ENCODE results near the gene NCK1. TPM values are rescaled to one million over a fixed set of nuclear protein-coding genes. Genes with fewer than 3 reads are reported as not detected.

Gene NCK1
- total RNA-seq, 1 donor from 2014 or later, result 43.7 TPM

DNA sequence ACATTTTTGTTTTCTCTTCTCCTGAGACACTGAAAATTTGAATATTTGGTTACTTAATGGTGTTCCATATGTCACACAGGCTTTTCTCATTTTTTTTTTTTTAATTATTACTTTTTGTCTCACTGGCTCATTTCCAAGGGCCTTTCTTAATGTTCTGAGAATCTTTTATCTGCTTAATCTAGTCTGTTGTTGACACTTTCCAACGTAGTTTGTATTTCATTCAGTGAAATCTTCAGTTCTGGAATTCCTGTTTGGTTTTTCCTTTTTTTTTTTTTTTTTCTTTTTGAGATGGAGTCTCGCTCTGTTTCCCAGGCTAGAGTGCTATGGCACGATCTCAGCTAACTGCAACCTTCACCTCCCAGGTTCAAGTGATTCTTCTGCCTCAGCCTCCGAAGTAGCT is 42.7 kb downstream of the NCK1 start:
- no peaks in the 10 kb centered on the region for H3K27me3 ChIP-seq (ENCODE audit: insufficient read depth, low read length)
- no peak overlapping the region for H3K4me2 ChIP-seq (ENCODE audit: low read length)
- Mint-ChIP-seq H3K4me1 (ENCODE audit: low read depth, unreplicated experiment) (peaks cover 20% of the 10 kb centered on the region), H3K4me3 (ENCODE audit: unreplicated experiment) (no peak overlapping the region), H3K36me3 (ENCODE audit: low read depth, unreplicated experiment) (peaks cover 21% of the 10 kb centered on the region), H3K27ac (ENCODE audit: unreplicated experiment) (no peak overlapping the region), H3K27me3 (ENCODE audit: low read depth, unreplicated experiment) (no peaks in the 10 kb centered on the region), H3K9me3 (ENCODE audit: unreplicated experiment) (peaks cover 17% of the 10 kb centered on the region)
- no peaks in the 10 kb centered on the region for H3K36me3 ChIP-seq (ENCODE audit: insufficient read depth, low read length)
- H3K27ac ChIP-seq (ENCODE audit: low read depth, low read length), result no peak overlapping the region
- H3K9ac ChIP-seq (ENCODE audit: low read length), result no peak overlapping the region
- H3K79me2 ChIP-seq (ENCODE audit: insufficient read depth, low read length), result peaks cover 99% of the 10 kb centered on the region
- DNase-seq (ENCODE audit: low read depth) (no peak), FAIRE-seq (no peak)
- no peaks in the 10 kb centered on the region for H3K9me3 ChIP-seq (ENCODE audit: insufficient read depth, low read depth, low read length)
- no peak overlapping the region for H2AFZ ChIP-seq (ENCODE audit: low read depth, low read length)
- peaks cover 80% of the 10 kb centered on the region for H4K20me1 ChIP-seq (ENCODE audit: insufficient read depth, low read length)
- TF ChIP-seq, protein P1, sequence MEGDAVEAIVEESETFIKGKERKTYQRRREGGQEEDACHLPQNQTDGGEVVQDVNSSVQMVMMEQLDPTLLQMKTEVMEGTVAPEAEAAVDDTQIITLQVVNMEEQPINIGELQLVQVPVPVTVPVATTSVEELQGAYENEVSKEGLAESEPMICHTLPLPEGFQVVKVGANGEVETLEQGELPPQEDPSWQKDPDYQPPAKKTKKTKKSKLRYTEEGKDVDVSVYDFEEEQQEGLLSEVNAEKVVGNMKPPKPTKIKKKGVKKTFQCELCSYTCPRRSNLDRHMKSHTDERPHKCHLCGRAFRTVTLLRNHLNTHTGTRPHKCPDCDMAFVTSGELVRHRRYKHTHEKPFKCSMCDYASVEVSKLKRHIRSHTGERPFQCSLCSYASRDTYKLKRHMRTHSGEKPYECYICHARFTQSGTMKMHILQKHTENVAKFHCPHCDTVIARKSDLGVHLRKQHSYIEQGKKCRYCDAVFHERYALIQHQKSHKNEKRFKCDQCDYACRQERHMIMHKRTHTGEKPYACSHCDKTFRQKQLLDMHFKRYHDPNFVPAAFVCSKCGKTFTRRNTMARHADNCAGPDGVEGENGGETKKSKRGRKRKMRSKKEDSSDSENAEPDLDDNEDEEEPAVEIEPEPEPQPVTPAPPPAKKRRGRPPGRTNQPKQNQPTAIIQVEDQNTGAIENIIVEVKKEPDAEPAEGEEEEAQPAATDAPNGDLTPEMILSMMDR (IDR thresholded peaks at IDR 0.05; ENCODE audit: insufficient read depth, low read depth, low read length), result no peak
- TF ChIP-seq EZH2 (IDR thresholded peaks at IDR 0.05; ENCODE audit: insufficient read depth, low read length), result no peak
- no peaks in the 10 kb centered on the region for H3K4me1 ChIP-seq (ENCODE audit: insufficient read depth, low read length)
- H3K4me3 ChIP-seq (ENCODE audit: insufficient read depth, low read depth, low read length), result no peak overlapping the region

DNA sequence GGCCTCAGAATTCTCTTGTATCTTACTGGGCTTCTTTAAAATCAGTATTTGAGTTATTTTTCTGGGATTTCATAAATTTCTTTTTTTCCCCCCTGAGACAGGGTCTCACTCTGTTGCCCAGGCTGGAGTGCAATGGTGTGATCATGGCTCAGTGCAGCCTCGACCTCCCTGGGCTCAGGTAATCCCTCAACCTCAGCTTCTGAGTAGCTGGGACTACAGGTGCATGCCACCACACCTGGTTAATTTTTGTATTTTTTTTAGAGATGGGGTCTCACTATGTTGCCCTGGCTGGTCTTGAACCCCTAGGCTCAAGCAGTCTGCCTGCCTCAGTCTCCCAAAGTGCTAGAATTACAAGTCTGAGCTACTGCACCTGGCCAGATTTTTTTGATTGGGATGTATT is 43.5 kb downstream of the NCK1 start:
- H3K27me3 Mint-ChIP-seq (ENCODE audit: low read depth, unreplicated experiment), result no peaks in the 10 kb centered on the region
- DNase-seq (ENCODE audit: low read depth) (no peak), FAIRE-seq (no peak)
- H3K27ac Mint-ChIP-seq (ENCODE audit: unreplicated experiment), result no peak overlapping the region
- H3K27me3 ChIP-seq (ENCODE audit: insufficient read depth, low read length), result no peaks in the 10 kb centered on the region
- H3K36me3 ChIP-seq (ENCODE audit: insufficient read depth, low read length), result no peaks in the 10 kb centered on the region
- no peak for TF ChIP-seq EZH2 (IDR thresholded peaks at IDR 0.05; ENCODE audit: insufficient read depth, low read length)
- TF ChIP-seq, protein P1 (IDR thresholded peaks at IDR 0.05; ENCODE audit: insufficient read depth, low read depth, low read length), result no peak
- H3K4me1 ChIP-seq (ENCODE audit: insufficient read depth, low read length), result no peaks in the 10 kb centered on the region
- peaks cover 14% of the 10 kb centered on the region for H3K36me3 Mint-ChIP-seq (ENCODE audit: low read depth, unreplicated experiment)
- no peaks in the 10 kb centered on the region for H3K9me3 ChIP-seq (ENCODE audit: insufficient read depth, low read depth, low read length)
- no peak overlapping the region for H3K9ac ChIP-seq (ENCODE audit: low read length)
- no peak overlapping the region for H3K4me2 ChIP-seq (ENCODE audit: low read length)
- H3K4me3 Mint-ChIP-seq (ENCODE audit: unreplicated experiment), result no peak overlapping the region
- H3K79me2 ChIP-seq (ENCODE audit: insufficient read depth, low read length), result peaks cover 100% of the 10 kb centered on the region
- H2AFZ ChIP-seq (ENCODE audit: low read depth, low read length), result no peak overlapping the region
- peaks cover 16% of the 10 kb centered on the region for H3K9me3 Mint-ChIP-seq (ENCODE audit: unreplicated experiment)
- H3K4me3 ChIP-seq (ENCODE audit: insufficient read depth, low read depth, low read length), result no peak overlapping the region
- H3K27ac ChIP-seq (ENCODE audit: low read depth, low read length), result no peak overlapping the region
- peaks cover 17% of the 10 kb centered on the region for H3K4me1 Mint-ChIP-seq (ENCODE audit: low read depth, unreplicated experiment)
- peaks cover 73% of the 10 kb centered on the region for H4K20me1 ChIP-seq (ENCODE audit: insufficient read depth, low read length)

- no peak for FAIRE-seq
Measured at GRCh38 chr3:136906725-136907124, 44.7 kb downstream of the NCK1 start.

More at GRCh38 chr3:136906725-136907124, 44.7 kb downstream of the NCK1 start:
- Histone ChIP-seq H3K4me1 (ENCODE audit: insufficient read depth, low read length) (no peaks in the 10 kb centered on the region), H3K36me3 (ENCODE audit: insufficient read depth, low read length) (no peaks in the 10 kb centered on the region), H3K27me3 (ENCODE audit: insufficient read depth, low read length) (no peaks in the 10 kb centered on the region), H3K27ac (ENCODE audit: low read depth, low read length) (no peak overlapping the region), H4K20me1 (ENCODE audit: insufficient read depth, low read length) (peaks cover 71% of the 10 kb centered on the region), H2AFZ (ENCODE audit: low read depth, low read length) (no peak overlapping the region), H3K4me3 (ENCODE audit: insufficient read depth, low read depth, low read length) (no peak overlapping the region), H3K9me3 (ENCODE audit: insufficient read depth, low read depth, low read length) (no peaks in the 10 kb centered on the region), H3K9ac (ENCODE audit: low read length) (no peak overlapping the region), H3K79me2 (ENCODE audit: insufficient read depth, low read length) (peaks cover 100% of the 10 kb centered on the region), H3K4me2 (ENCODE audit: low read length) (no peak overlapping the region)
- Mint-ChIP-seq H3K4me3 (ENCODE audit: unreplicated experiment) (no peak overlapping the region), H3K27me3 (ENCODE audit: low read depth, unreplicated experiment) (no peaks in the 10 kb centered on the region), H3K27ac (ENCODE audit: unreplicated experiment) (no peak overlapping the region), H3K9me3 (ENCODE audit: unreplicated experiment) (peaks cover 15% of the 10 kb centered on the region), H3K36me3 (ENCODE audit: low read depth, unreplicated experiment) (peaks cover 9% of the 10 kb centered on the region), H3K4me1 (ENCODE audit: low read depth, unreplicated experiment) (peaks cover 15% of the 10 kb centered on the region)
- no peak for DNase-seq (ENCODE audit: low read depth)
- TF ChIP-seq, protein P1 (IDR thresholded peaks at IDR 0.05; ENCODE audit: insufficient read depth, low read depth, low read length), result no peak
- TF ChIP-seq EZH2 (IDR thresholded peaks at IDR 0.05; ENCODE audit: insufficient read depth, low read length), result no peak
